GM23248 (cell line): ENCODE results near the gene TMC6. TPM values are rescaled to one million over a fixed set of nuclear protein-coding genes. Genes with fewer than 3 reads are reported as not detected.

Experiments
- DNase-seq: peaks from one replicate; pipeline ENCODE4 v3.0.0-alpha.2; 2015
- H2AFZ ChIP-seq: fragments of 200-600 bp; sonication (generic); 2 replicates; pipeline ENCODE4 v1.6.1; 2016; ENCODE audit warnings: antibody characterized with exemption
- H3F3A ChIP-seq: fragments of 200-600 bp; sonication (generic); 2 replicates; pipeline ENCODE4 v1.6.1; 2016; ENCODE audit warnings: mild to moderate bottlenecking, antibody characterized with exemption, mixed run types; ENCODE audit not compliant: insufficient read depth
- H3K27ac ChIP-seq: fragments of 200-600 bp; sonication (generic); 2 replicates; pipeline ENCODE4 v1.5.1; 2016; ENCODE audit warnings: mild to moderate bottlenecking
- H3K27me3 ChIP-seq: fragments of 200-600 bp; sonication (generic); replicated peaks from 2 replicates; pipeline ENCODE4 v1.6.1; 2016; ENCODE audit warnings: mild to moderate bottlenecking; ENCODE audit not compliant: insufficient read depth
- H3K36me3 ChIP-seq: fragments of 200-600 bp; sonication (generic); 2 replicates; pipeline ENCODE4 v1.6.1; 2016; ENCODE audit warnings: low read depth, mild to moderate bottlenecking
- H3K4me1 ChIP-seq: fragments of 200-600 bp; sonication (generic); 2 replicates; pipeline ENCODE4 v1.6.1; 2016; ENCODE audit warnings: mild to moderate bottlenecking; ENCODE audit not compliant: insufficient read depth
- H3K4me2 ChIP-seq: fragments of 200-600 bp; sonication (generic); one replicate; pipeline ENCODE4 v1.6.1; 2016; ENCODE audit warnings: mild to moderate bottlenecking; ENCODE audit not compliant: unreplicated experiment
- H3K4me3 ChIP-seq: fragments of 200-600 bp; sonication (generic); 2 replicates; pipeline ENCODE4 v1.5.1; 2016; ENCODE audit warnings: mild to moderate bottlenecking
- H3K79me2 ChIP-seq: fragments of 200-600 bp; sonication (generic); 2 replicates; pipeline ENCODE4 v1.6.1; 2016; ENCODE audit warnings: mild to moderate bottlenecking; ENCODE audit not compliant: insufficient read depth
- H3K9ac ChIP-seq: fragments of 200-600 bp; sonication (generic); 2 replicates; pipeline ENCODE4 v1.6.1; 2016; ENCODE audit warnings: mild to moderate bottlenecking
- H3K9me2 ChIP-seq: fragments of 200-600 bp; sonication (generic); 2 replicates; pipeline ENCODE4 v1.6.1; 2016; ENCODE audit warnings: mixed run types, mild to moderate bottlenecking, moderate library complexity; ENCODE audit not compliant: insufficient read depth
- H3K9me3 ChIP-seq: fragments of 200-600 bp; sonication (generic); one replicate; pipeline ENCODE4 v1.6.1; 2017; ENCODE audit warnings: low read depth
- H4K20me1 ChIP-seq: fragments of 200-600 bp; sonication (generic); 2 replicates; pipeline ENCODE4 v1.6.0; 2016; ENCODE audit not compliant: insufficient read depth
- EZH2 ChIP-seq: fragments of 200-600 bp; sonication (generic); IDR thresholded peaks from 2 replicates; pipeline ENCODE4 v1.6.1; 2018; ENCODE audit warnings: antibody characterized with exemption, mild to moderate bottlenecking; ENCODE audit not compliant: insufficient read depth, poor library complexity, severe bottlenecking
- EZH2phosphoT487 ChIP-seq: fragments of 200-600 bp; sonication (generic); IDR thresholded peaks from 2 replicates; pipeline ENCODE4 v1.6.1; 2018; ENCODE audit warnings: antibody characterized with exemption, moderate library complexity, mild to moderate bottlenecking, low read depth; ENCODE audit not compliant: insufficient read depth
- WGBS, 2 experiments: methylation state at CpG; one replicate each; pipeline ENCODE4 v1.1.6; 2015 to 2017; ENCODE audit warnings: low lambda C conversion rate in 2 of 2, low coverage in 1 of 2; ENCODE audit errors: missing lambda C conversion rate in 2 of 2; 5-methylcytosine and 5-hydroxymethylcytosine counted together
- in situ Hi-C: fragments of 300-500 bp; cut with MboI; formaldehyde crosslinking; loops from 2 replicates; pipeline ENCODE4 v1.15.0; 2020
- polyA plus RNA-seq: library from polyadenylated mRNA; unstranded; fragments of >200 nt; fragmentation: Nextera tagmentation; extraction: Ambion mirVana; gene quantifications from 2 replicates; pipeline ENCODE4 v1.2.1, GENCODE V29; 2016
- total RNA-seq: library from RNA; depleted of rRNA; stranded (reverse); fragments of >200 nt; shearing (Covaris generic); gene quantifications from 2 replicates; pipeline ENCODE4 v1.2.3, GENCODE V29; 2014

TMC6 gene
- total and polyA plus RNA-seq, 2 experiments from 2014 or later = not detected

- Histone ChIP-seq H3K36me3 (no peaks in the 10 kb centered on the region), H3K9me2 (no peaks in the 10 kb centered on the region), H3K27ac (no peak overlapping the region), H3K4me2 (no peak overlapping the region), H4K20me1 (no peaks in the 10 kb centered on the region), H2AFZ (no peak overlapping the region), H3K4me1 (no peaks in the 10 kb centered on the region), H3F3A (no peaks in the 10 kb centered on the region), H3K9ac (no peak overlapping the region), H3K27me3 (no peaks in the 10 kb centered on the region), H3K79me2 (no peaks in the 10 kb centered on the region), H3K4me3 (no peak overlapping the region), H3K9me3 (no peaks in the 10 kb centered on the region)
- DNase-seq = no peak
- TF ChIP-seq EZH2phosphoT487 (no peak), EZH2 (no peak)
- in situ Hi-C loops = no loop called here
- 78 to 86% methylated on average over 7 to 11 of the region's 11 CpGs for WGBS, 2 experiments
Measured at GRCh38 chr17:78121801-78122215, 6.7 kb downstream of the TMC6 start.

DNA sequence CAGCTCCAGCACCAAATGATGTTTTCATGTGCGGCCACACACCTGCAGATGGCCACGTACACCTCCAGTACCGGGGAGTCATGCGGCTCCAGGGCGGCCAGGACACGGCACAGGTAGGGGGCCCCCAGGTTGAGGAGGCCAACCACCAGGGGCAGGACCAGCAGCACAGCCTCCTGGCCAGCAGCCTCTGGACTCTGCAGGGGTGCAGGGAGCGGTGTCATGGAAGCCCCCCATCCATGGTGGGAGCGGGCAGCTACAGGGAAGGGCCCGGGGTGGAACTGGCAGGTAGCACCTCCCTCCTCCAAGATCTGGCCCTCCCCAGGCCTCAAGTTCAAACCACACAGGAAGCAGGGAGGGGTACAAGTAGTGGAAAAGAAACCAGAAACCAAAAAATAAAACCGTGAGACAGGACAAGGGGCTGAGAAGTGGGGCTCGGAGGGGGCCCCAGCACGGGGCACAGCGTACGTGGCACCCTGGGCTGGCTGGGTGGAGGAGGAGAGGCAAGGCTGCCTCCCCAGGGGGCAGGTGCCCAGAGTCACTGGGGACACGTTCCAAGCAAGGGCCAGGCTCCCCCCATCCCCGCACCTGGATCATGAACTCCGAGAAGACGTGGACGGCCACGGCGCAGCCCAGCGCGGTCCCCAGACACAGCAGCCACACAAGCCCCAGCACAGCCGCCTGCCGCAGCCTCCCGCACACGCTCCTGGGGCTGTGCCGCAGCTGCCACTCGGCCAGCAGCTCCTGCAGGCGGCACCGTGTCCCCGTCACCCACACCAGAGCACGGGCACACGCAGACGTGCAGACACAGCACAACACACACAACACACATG lies 7.4 kb downstream of the TMC6 start:
- TF ChIP-seq EZH2 (no peak), EZH2phosphoT487 (no peak)
- Histone ChIP-seq H3K9me3 (no peaks in the 10 kb centered on the region), H3K79me2 (no peaks in the 10 kb centered on the region), H3F3A (no peaks in the 10 kb centered on the region), H2AFZ (no peak overlapping the region), H3K4me2 (no peak overlapping the region), H3K27ac (no peak overlapping the region), H3K4me3 (no peak overlapping the region), H3K36me3 (no peaks in the 10 kb centered on the region), H3K9ac (no peak overlapping the region), H3K9me2 (no peaks in the 10 kb centered on the region), H3K27me3 (no peaks in the 10 kb centered on the region), H3K4me1 (no peaks in the 10 kb centered on the region), H4K20me1 (no peaks in the 10 kb centered on the region)
- DNase-seq = no peak
- in situ Hi-C loops = no loop called here
- WGBS, 2 experiments = 81% methylated on average over 16 to 33 of the region's 35 CpGs

DNA sequence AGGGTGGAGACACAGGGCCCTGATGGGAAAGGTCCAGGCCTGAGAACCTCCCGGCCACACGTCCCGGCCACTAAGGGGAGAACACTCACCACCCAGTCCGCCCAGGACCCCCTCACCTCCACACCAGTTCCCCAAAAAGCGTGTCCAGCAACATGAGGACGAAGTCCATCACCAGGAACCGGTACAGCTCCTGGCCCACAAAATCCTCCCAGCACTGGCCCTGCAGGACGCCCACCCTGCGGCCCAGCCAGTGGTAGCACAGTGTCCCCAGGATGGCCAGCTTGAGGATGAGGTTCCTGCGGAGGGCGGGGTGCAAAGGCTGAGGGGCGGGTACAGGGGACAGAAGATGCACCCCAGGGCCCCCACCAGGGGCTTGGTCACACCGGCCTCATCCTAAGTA lies 8.0 kb downstream of the TMC6 start:
- TF ChIP-seq EZH2phosphoT487 = no peak
- no peak for TF ChIP-seq EZH2
- no peaks in the 10 kb centered on the region for H3K27me3 ChIP-seq
- no peaks in the 10 kb centered on the region for H3K9me3 ChIP-seq
- H3K9me2 ChIP-seq = no peaks in the 10 kb centered on the region
- no peaks in the 10 kb centered on the region for H4K20me1 ChIP-seq
- H3K4me3 ChIP-seq = no peak overlapping the region
- no peak overlapping the region for H3K9ac ChIP-seq
- no peaks in the 10 kb centered on the region for H3K36me3 ChIP-seq
- no peak for DNase-seq
- no peaks in the 10 kb centered on the region for H3K79me2 ChIP-seq
- in situ Hi-C loops = no loop called here
- no peaks in the 10 kb centered on the region for H3K4me1 ChIP-seq
- no peak overlapping the region for H3K27ac ChIP-seq
- H2AFZ ChIP-seq = no peak overlapping the region
- H3F3A ChIP-seq = no peaks in the 10 kb centered on the region
- no peak overlapping the region for H3K4me2 ChIP-seq
- 66 to 75% methylated on average over 13 of the region's 13 CpGs for WGBS, 2 experiments

- no peak for TF ChIP-seq EZH2phosphoT487
- TF ChIP-seq EZH2 = no peak
- no peak overlapping the region for H3K27ac ChIP-seq
- no peak overlapping the region for H3K9ac ChIP-seq
- H3K79me2 ChIP-seq = no peaks in the 10 kb centered on the region
- in situ Hi-C loops = no loop called here
- H3K36me3 ChIP-seq = no peaks in the 10 kb centered on the region
- no peak overlapping the region for H2AFZ ChIP-seq
- peaks cover 16% of the 10 kb centered on the region for H3K27me3 ChIP-seq
- H3K4me1 ChIP-seq = no peaks in the 10 kb centered on the region
- 63 to 71% methylated on average over 10 to 13 of the region's 14 CpGs for WGBS, 2 experiments
- H4K20me1 ChIP-seq = no peaks in the 10 kb centered on the region
- H3K4me3 ChIP-seq = no peak overlapping the region
- no peak overlapping the region for H3K4me2 ChIP-seq
- no peaks in the 10 kb centered on the region for H3K9me2 ChIP-seq
- H3F3A ChIP-seq = no peaks in the 10 kb centered on the region
- no peak for DNase-seq
- no peaks in the 10 kb centered on the region for H3K9me3 ChIP-seq
Measured at GRCh38 chr17:78118801-78119241, 9.7 kb downstream of the TMC6 start.
